OCI-LY1 (cell line): ENCODE data around the gene AMPD1.

Source experiments
- H2AFZ ChIP-seq: fragments of 200-600 bp; sonication (generic), shearing (Covaris generic); 2 replicates; pipeline ENCODE4 v1.6.0; 2014; ENCODE audit warnings: antibody characterized with exemption, mild to moderate bottlenecking, low read length
- H3F3A ChIP-seq: fragments of 200-600 bp; sonication (generic), shearing (Covaris generic); 2 replicates; pipeline ENCODE4 v1.6.0; 2014; ENCODE audit warnings: mild to moderate bottlenecking, antibody characterized with exemption, low read length, moderate library complexity; ENCODE audit not compliant: insufficient read depth
- H3K27ac ChIP-seq: fragments of 200-600 bp; sonication (generic); 2 replicates; pipeline ENCODE4 v1.5.1; 2014; ENCODE audit warnings: low read length, mixed run types, mild to moderate bottlenecking, low read depth; ENCODE audit not compliant: poor library complexity, severe bottlenecking
- H3K27me3 ChIP-seq: fragments of 200-600 bp; sonication (generic); 2 replicates; pipeline ENCODE4 v1.6.0; 2014; ENCODE audit warnings: antibody characterized with exemption, mild to moderate bottlenecking, low read length, moderate library complexity; ENCODE audit not compliant: insufficient read depth
- H3K36me3 ChIP-seq: fragments of 200-600 bp; sonication (generic); 2 replicates; pipeline ENCODE4 v1.6.1; 2014; ENCODE audit warnings: mild to moderate bottlenecking, antibody characterized with exemption, low read length, moderate library complexity, mixed read lengths; ENCODE audit not compliant: insufficient read depth
- H3K4me1 ChIP-seq: fragments of 200-600 bp; sonication (generic); 2 replicates; pipeline ENCODE4 v1.5.1; 2014; ENCODE audit warnings: mild to moderate bottlenecking, low read length, moderate library complexity; ENCODE audit not compliant: insufficient read depth, severe bottlenecking
- H3K4me2 ChIP-seq: fragments of 200-600 bp; sonication (generic), shearing (Covaris generic); 2 replicates; pipeline ENCODE4 v1.6.1; 2014; ENCODE audit warnings: low read length
- H3K4me3 ChIP-seq: fragments of 200-600 bp; sonication (generic); 2 replicates; pipeline ENCODE4 v1.5.1; 2014; ENCODE audit warnings: low read length, low read depth, mild to moderate bottlenecking, mixed read lengths; ENCODE audit not compliant: poor library complexity, severe bottlenecking
- H3K79me2 ChIP-seq: fragments of 200-600 bp; shearing (Covaris generic); 2 replicates; pipeline ENCODE4 v1.6.1; 2016; ENCODE audit warnings: mixed run types, low read length, mixed read lengths; ENCODE audit not compliant: insufficient read depth
- H3K9ac ChIP-seq: fragments of 200-600 bp; sonication (generic), shearing (Covaris generic); 2 replicates; pipeline ENCODE4 v1.6.1; 2014; ENCODE audit warnings: mild to moderate bottlenecking, low read length, mixed read lengths
- H3K9me2 ChIP-seq: fragments of 200-600 bp; sonication (generic), shearing (Covaris generic); 2 replicates; pipeline ENCODE4 v1.6.1; 2014; ENCODE audit warnings: low read depth, mild to moderate bottlenecking, low read length, mixed read lengths
- H3K9me3 ChIP-seq: fragments of 200-600 bp; shearing (Covaris generic); 2 replicates; pipeline ENCODE4 v1.6.1; 2014; ENCODE audit warnings: low read length, mixed read lengths
- H4K20me1 ChIP-seq: fragments of 200-600 bp; sonication (generic), shearing (Covaris generic); 2 replicates; pipeline ENCODE4 v1.6.0; 2016; ENCODE audit warnings: mild to moderate bottlenecking, low read length; ENCODE audit not compliant: insufficient read depth
- EZH2 ChIP-seq: fragments of 200-600 bp; sonication (generic), shearing (Covaris generic); IDR thresholded peaks from 2 replicates; pipeline ENCODE4 v1.8.0; 2017; ENCODE audit warnings: borderline replicate concordance, mixed run types, mild to moderate bottlenecking, antibody characterized with exemption, low read length, moderate library complexity, mixed read lengths
- TF ChIP-seq, protein P1 (sequence below): fragments of 200-600 bp; sonication (generic), shearing (Covaris generic); IDR thresholded peaks from 2 replicates; pipeline ENCODE4 v1.5.1; 2017; ENCODE audit warnings: mild to moderate bottlenecking, antibody characterized with exemption, low read length, moderate library complexity, mixed read lengths

The AMPD1 gene

DNA sequence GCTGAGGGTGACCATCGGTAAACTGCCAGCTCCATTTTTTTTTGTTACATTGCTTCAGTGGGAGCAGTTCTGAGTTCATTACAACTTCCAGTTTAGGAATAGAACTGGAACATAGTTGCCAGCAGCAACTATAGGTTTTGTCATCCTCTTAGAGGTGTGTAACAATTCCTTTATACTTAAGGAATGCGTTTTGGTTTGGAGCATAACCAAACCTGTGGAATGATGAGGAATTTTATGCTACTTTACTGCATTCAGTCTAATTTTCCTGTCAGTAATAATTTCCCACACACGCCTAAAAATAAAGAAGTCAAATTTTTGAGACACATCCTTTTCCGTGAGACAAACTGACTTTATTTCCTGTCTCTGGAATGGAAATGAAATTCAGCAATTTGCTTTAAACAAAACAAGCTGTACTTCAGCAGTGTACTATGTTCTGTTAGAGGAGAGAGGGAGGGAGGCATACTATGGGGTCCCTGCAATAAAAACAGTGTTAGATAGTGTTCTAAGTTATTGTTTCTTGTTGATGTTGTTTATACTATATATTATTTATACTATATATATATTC is 4.8 kb upstream of the AMPD1 start:
- Histone ChIP-seq H3K4me3 (no peak overlapping the region), H3K9me3 (no peaks in the 10 kb centered on the region), H3K79me2 (no peaks in the 10 kb centered on the region), H2AFZ (no peak overlapping the region), H3K36me3 (no peaks in the 10 kb centered on the region), H3K9me2 (no peaks in the 10 kb centered on the region), H3K9ac (no peak overlapping the region), H3F3A (no peaks in the 10 kb centered on the region), H3K4me1 (no peaks in the 10 kb centered on the region), H4K20me1 (no peaks in the 10 kb centered on the region), H3K27me3 (no peaks in the 10 kb centered on the region), H3K27ac (no peak overlapping the region), H3K4me2 (no peak overlapping the region)
- TF ChIP-seq EZH2: no peak
- TF ChIP-seq, protein P1, sequence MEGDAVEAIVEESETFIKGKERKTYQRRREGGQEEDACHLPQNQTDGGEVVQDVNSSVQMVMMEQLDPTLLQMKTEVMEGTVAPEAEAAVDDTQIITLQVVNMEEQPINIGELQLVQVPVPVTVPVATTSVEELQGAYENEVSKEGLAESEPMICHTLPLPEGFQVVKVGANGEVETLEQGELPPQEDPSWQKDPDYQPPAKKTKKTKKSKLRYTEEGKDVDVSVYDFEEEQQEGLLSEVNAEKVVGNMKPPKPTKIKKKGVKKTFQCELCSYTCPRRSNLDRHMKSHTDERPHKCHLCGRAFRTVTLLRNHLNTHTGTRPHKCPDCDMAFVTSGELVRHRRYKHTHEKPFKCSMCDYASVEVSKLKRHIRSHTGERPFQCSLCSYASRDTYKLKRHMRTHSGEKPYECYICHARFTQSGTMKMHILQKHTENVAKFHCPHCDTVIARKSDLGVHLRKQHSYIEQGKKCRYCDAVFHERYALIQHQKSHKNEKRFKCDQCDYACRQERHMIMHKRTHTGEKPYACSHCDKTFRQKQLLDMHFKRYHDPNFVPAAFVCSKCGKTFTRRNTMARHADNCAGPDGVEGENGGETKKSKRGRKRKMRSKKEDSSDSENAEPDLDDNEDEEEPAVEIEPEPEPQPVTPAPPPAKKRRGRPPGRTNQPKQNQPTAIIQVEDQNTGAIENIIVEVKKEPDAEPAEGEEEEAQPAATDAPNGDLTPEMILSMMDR: no peak

DNA sequence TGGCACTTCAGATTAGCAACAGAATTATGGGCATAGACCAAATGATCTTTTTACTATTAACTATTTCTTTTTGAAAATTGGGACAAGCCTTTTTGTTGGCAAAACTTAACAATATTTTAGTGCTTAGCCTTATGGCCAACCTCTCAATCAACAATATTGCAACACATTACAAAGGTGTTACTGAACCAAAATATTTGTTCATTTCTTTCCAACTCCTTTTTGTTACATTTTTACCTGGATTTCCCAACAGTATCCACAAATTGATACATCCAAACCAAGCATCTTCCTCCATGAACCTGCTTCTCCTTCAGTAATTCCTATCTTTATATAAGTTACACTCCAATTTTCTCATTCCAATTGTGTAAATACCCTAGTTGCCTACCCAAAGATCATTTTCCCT is 1.5 kb upstream of the AMPD1 start:
- Histone ChIP-seq H3K4me1 (no peaks in the 10 kb centered on the region), H3K79me2 (no peaks in the 10 kb centered on the region), H3K4me2 (no peak overlapping the region), H3K4me3 (no peak overlapping the region), H3K9ac (no peak overlapping the region), H3F3A (no peaks in the 10 kb centered on the region), H3K9me2 (no peaks in the 10 kb centered on the region), H3K36me3 (no peaks in the 10 kb centered on the region), H4K20me1 (no peaks in the 10 kb centered on the region), H3K27me3 (no peaks in the 10 kb centered on the region), H3K27ac (no peak overlapping the region), H2AFZ (no peak overlapping the region), H3K9me3 (no peaks in the 10 kb centered on the region)
- TF ChIP-seq, protein P1: no peak
- TF ChIP-seq EZH2: no peak

DNA sequence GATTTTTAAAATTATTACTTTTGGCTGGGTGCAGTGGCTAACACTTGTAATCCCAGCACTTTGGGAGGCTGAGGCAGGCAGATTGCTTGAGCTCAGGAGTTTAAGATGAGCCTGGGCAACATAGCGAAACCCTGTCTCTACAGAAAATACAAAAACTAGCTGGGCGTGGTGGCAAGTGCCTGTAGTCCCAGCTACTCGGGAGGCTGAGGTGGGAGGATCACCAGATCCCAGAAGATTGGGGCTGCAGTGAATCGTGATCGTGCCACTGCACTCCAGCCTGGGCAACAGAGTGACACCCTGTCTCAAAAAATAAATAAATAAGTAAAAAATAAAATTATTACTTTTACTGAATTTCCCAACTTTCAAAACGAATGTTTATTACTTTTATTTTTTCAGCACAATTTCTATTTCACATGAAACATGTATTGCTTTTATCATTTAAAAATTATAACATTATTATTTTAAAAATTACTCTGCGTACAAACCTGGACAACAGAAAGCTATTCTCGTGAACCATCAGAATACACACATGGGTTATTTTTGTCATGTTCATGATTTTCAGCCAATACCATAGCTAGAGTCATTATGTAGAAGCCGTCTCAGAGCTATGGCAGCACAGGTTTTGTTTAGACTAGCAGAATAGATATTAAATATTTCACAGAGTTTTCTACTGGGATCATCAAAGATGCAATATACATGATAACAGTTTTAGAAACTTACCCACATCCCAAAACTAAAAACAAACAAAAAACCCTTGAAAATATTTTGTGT is 621 bp downstream of the AMPD1 start:
- H3K36me3 ChIP-seq: no peaks in the 10 kb centered on the region
- H3K27me3 ChIP-seq: no peaks in the 10 kb centered on the region
- H2AFZ ChIP-seq: no peak overlapping the region
- no peaks in the 10 kb centered on the region for H4K20me1 ChIP-seq
- H3K9ac ChIP-seq: no peak overlapping the region
- no peaks in the 10 kb centered on the region for H3K9me3 ChIP-seq
- H3K79me2 ChIP-seq: no peaks in the 10 kb centered on the region
- H3K27ac ChIP-seq: no peak overlapping the region
- H3K9me2 ChIP-seq: no peaks in the 10 kb centered on the region
- H3K4me1 ChIP-seq: no peaks in the 10 kb centered on the region
- no peak overlapping the region for H3K4me3 ChIP-seq
- no peak overlapping the region for H3K4me2 ChIP-seq
- no peaks in the 10 kb centered on the region for H3F3A ChIP-seq
- no peak for TF ChIP-seq EZH2
- TF ChIP-seq, protein P1: no peak
